H1 (cell line): ENCODE measurements around the gene ENPP7. TPM values are rescaled to one million over a fixed set of nuclear protein-coding genes. Genes with fewer than 3 reads are reported as not detected.

Source experiments
- CTCF ChIA-PET: fragments of 300-600 bp; sonication (Branson Sonifier 250); formaldehyde crosslinking; loops from one replicate; lab custom pipeline; 2021; ENCODE audit not compliant: partially characterized antibody; lab: Charles Lee
- POLR2A ChIA-PET: fragments of 300-600 bp; sonication (Branson Sonifier 250); formaldehyde crosslinking; loops from one replicate; lab custom pipeline; 2021; ENCODE audit warnings: inconsistent platforms; ENCODE audit not compliant: partially characterized antibody; lab: Charles Lee
- DNase-seq, 2 experiments: peaks; one replicate each; pipeline versions ENCODE4 v3.0.0 to v3.0.0-alpha.2; 2010 to 2022; ENCODE audit warnings: low spot score in 2 of 2, low read depth in 1 of 2, mixed read lengths in 1 of 2
- FAIRE-seq: peaks from 2 replicates; lab custom pipeline; 2011; peaks lifted over from hg19 to GRCh38; lab: Jason Lieb, UNC
- H2AFZ ChIP-seq: 2 replicates; pipeline ENCODE4 v1.8.1; 2012; ENCODE audit warnings: low read length, inconsistent platforms
- H2AK5ac ChIP-seq: 2 replicates; pipeline ENCODE4 v1.6.1; 2013; ENCODE audit warnings: low read depth, low read length
- H2BK120ac ChIP-seq: replicated peaks from 2 replicates; pipeline ENCODE3; 2013; ENCODE audit warnings: low read depth, low read length, inconsistent platforms
- H2BK12ac ChIP-seq: 2 replicates; pipeline ENCODE4 v1.6.1; 2013; ENCODE audit warnings: low read depth, low read length
- H2BK15ac ChIP-seq: 2 replicates; pipeline ENCODE4 v1.6.1; 2013; ENCODE audit warnings: low read length
- H2BK20ac ChIP-seq: 2 replicates; pipeline ENCODE4 v1.6.1; 2013; ENCODE audit warnings: low read length
- H2BK5ac ChIP-seq: 2 replicates; pipeline ENCODE4 v1.6.1; 2013; ENCODE audit warnings: low read depth, low read length
- H3K14ac ChIP-seq: 2 replicates; pipeline ENCODE4 v1.6.1; 2013; ENCODE audit warnings: inconsistent platforms; ENCODE audit not compliant: insufficient read length
- H3K18ac ChIP-seq: 2 replicates; pipeline ENCODE4 v1.6.1; 2013; ENCODE audit warnings: low read length; ENCODE audit errors: extremely low read depth
- H3K23ac ChIP-seq: 2 replicates; pipeline ENCODE4 v1.6.1; 2013; ENCODE audit warnings: inconsistent platforms; ENCODE audit not compliant: insufficient read length
- H3K23me2 ChIP-seq: 2 replicates; pipeline ENCODE4 v1.6.1; 2013; ENCODE audit warnings: low read depth, low read length
- H3K27ac ChIP-seq: 2 replicates; pipeline ENCODE4 v1.6.1; 2011; ENCODE audit warnings: low read depth, low read length, inconsistent platforms
- H3K27me3 ChIP-seq, 4 experiments: replicated peaks in 1 of 4; 1 replicate in 1 of 4; 2 replicates in 3 of 4; pipeline versions ENCODE4 v1.6.1 to v1.8.1; 2011 to 2013; ENCODE audit warnings: low read length in 3 of 4, mild to moderate bottlenecking in 3 of 4, inconsistent platforms in 2 of 4, mixed read lengths in 2 of 4, moderate library complexity in 1 of 4; ENCODE audit not compliant: control insufficient read depth in 3 of 4, insufficient read depth in 3 of 4; ENCODE audit errors: extremely low read depth in 1 of 4
- H3K36me3 ChIP-seq, 4 experiments: 2 replicates each; pipeline versions ENCODE4 v1.6.1 to v1.8.1; 2011 to 2013; ENCODE audit warnings: mild to moderate bottlenecking in 4 of 4, low read length in 3 of 4, moderate library complexity in 2 of 4, control low read depth in 1 of 4, inconsistent platforms in 1 of 4; ENCODE audit not compliant: insufficient read depth in 4 of 4, control insufficient read depth in 2 of 4
- H3K4ac ChIP-seq: replicated peaks from 2 replicates; pipeline ENCODE3; 2013; ENCODE audit warnings: low read length, low read depth, mixed read lengths, inconsistent platforms; ENCODE audit not compliant: insufficient read length
- H3K4me1 ChIP-seq, 4 experiments: replicated peaks in 1 of 4; 1 replicate in 1 of 4; 2 replicates in 3 of 4; pipeline versions ENCODE4 v1.6.1 to v1.8.1; 2011 to 2013; ENCODE audit warnings: low read length in 3 of 4, inconsistent platforms in 2 of 4, mixed read lengths in 1 of 4; ENCODE audit not compliant: insufficient read depth in 4 of 4, control insufficient read depth in 3 of 4
- H3K4me2 ChIP-seq, 2 experiments: 2 replicates each; pipeline versions ENCODE4 v1.6.1 to v1.8.1; 2011 to 2013; ENCODE audit warnings: low read depth in 2 of 2, low read length in 2 of 2, control low read depth in 1 of 2, inconsistent platforms in 1 of 2, mild to moderate bottlenecking in 1 of 2; ENCODE audit not compliant: insufficient read depth in 1 of 2
- H3K4me3 ChIP-seq, 4 experiments: fragments of 200-600, 300-600 bp in 1 of 4; sonication (generic), shearing (Covaris generic), sonication (Bioruptor Twin) in 1 of 4; 2 replicates each; pipeline versions ENCODE4 v1.5.1 to v1.8.1; 2011 to 2016; ENCODE audit warnings: low read length in 4 of 4, low read depth in 3 of 4, control low read depth in 2 of 4, inconsistent platforms in 2 of 4, mild to moderate bottlenecking in 2 of 4, mixed read lengths in 1 of 4, moderate library complexity in 1 of 4; ENCODE audit not compliant: insufficient read depth in 2 of 4; ENCODE audit errors: extremely low read depth in 1 of 4
- H3K56ac ChIP-seq: replicated peaks from 2 replicates; pipeline ENCODE3; 2013; ENCODE audit warnings: low read depth, mild to moderate bottlenecking, mixed read lengths, low read length, inconsistent platforms; ENCODE audit not compliant: insufficient read length
- H3K79me1 ChIP-seq: 2 replicates; pipeline ENCODE4 v1.6.1; 2013; ENCODE audit warnings: low read depth, low read length, control low read depth
- H3K79me2 ChIP-seq, 2 experiments: 2 replicates each; pipeline versions ENCODE4 v1.6.1 to v1.8.1; 2012 to 2013; ENCODE audit warnings: low read length in 2 of 2, mild to moderate bottlenecking in 2 of 2, inconsistent platforms in 1 of 2; ENCODE audit not compliant: insufficient read depth in 2 of 2, control insufficient read depth in 1 of 2
- H3K9ac ChIP-seq, 4 experiments: replicated peaks in 1 of 4; 1 replicate in 1 of 4; 2 replicates in 3 of 4; pipeline versions ENCODE4 v1.6.1 to v1.8.1; 2011 to 2013; ENCODE audit warnings: low read depth in 3 of 4, low read length in 3 of 4, control low read depth in 2 of 4, mild to moderate bottlenecking in 2 of 4, moderate library complexity in 2 of 4, inconsistent platforms in 1 of 4; ENCODE audit errors: extremely low read depth in 1 of 4
- H3K9me3 ChIP-seq, 2 experiments: 2 replicates each; pipeline versions ENCODE4 v1.6.1 to v1.8.1; 2012 to 2013; ENCODE audit warnings: mild to moderate bottlenecking in 2 of 2, moderate library complexity in 2 of 2, control low read depth in 1 of 2, inconsistent platforms in 1 of 2, low read depth in 1 of 2, low read length in 1 of 2, mixed read lengths in 1 of 2; ENCODE audit not compliant: insufficient read depth in 2 of 2
- H4K20me1 ChIP-seq, 2 experiments: replicated peaks in 1 of 2; 2 replicates each; pipeline versions ENCODE3 to v1.8.1; 2011 to 2013; ENCODE audit warnings: inconsistent platforms in 2 of 2, low read length in 2 of 2, mild to moderate bottlenecking in 1 of 2; ENCODE audit not compliant: insufficient read depth in 2 of 2, control insufficient read depth in 1 of 2
- H4K5ac ChIP-seq: 2 replicates; pipeline ENCODE4 v1.6.1; 2013; ENCODE audit warnings: low read length, low read depth, mixed read lengths, inconsistent platforms; ENCODE audit not compliant: insufficient read length
- H4K8ac ChIP-seq: 2 replicates; pipeline ENCODE4 v1.8.0; 2013; ENCODE audit warnings: mild to moderate bottlenecking, moderate library complexity, low read length, inconsistent platforms; ENCODE audit not compliant: insufficient read depth; ENCODE audit errors: extremely low read depth
- H4K91ac ChIP-seq: replicated peaks from 2 replicates; pipeline ENCODE3; 2013; ENCODE audit warnings: low read length, mixed read lengths, inconsistent platforms; ENCODE audit not compliant: insufficient read length
- BCL11A ChIP-seq, 2 experiments: IDR thresholded peaks; one replicate each; pipeline ENCODE4 v1.6.1; 2011; ENCODE audit warnings: low read depth in 2 of 2, low read length in 2 of 2, mild to moderate bottlenecking in 2 of 2
- CHD1 ChIP-seq: IDR thresholded peaks from 2 replicates; pipeline ENCODE4 v1.6.1; 2012; ENCODE audit warnings: low read depth, low read length, improper control_type of control experiment
- CTBP2 ChIP-seq: IDR thresholded peaks from 2 replicates; pipeline ENCODE4 v1.7.0; 2011; ENCODE audit warnings: borderline replicate concordance, mild to moderate bottlenecking, moderate library complexity, mixed read lengths, low read length; ENCODE audit not compliant: insufficient read depth, insufficient read length
- PHF8 ChIP-seq: fragments of 200-600 bp; sonication (generic); conservative IDR thresholded peaks from 2 replicates; pipeline ENCODE4 v1.7.1; 2012; ENCODE audit warnings: low read depth, mild to moderate bottlenecking, inconsistent platforms, low read length, moderate library complexity
- RAD21 ChIP-seq, 2 experiments: IDR thresholded peaks in 1 of 2; conservative IDR thresholded peaks in 1 of 2; 2 replicates each; pipeline ENCODE4 v1.6.1; 2011; ENCODE audit warnings: low read depth in 2 of 2, low read length in 2 of 2, improper control_type of control experiment in 1 of 2, inconsistent platforms in 1 of 2, mild to moderate bottlenecking in 1 of 2, moderate library complexity in 1 of 2
- RBBP5 ChIP-seq: IDR thresholded peaks from 2 replicates; pipeline ENCODE4 v1.7.1; 2012; ENCODE audit warnings: low read depth, mild to moderate bottlenecking, inconsistent platforms, low read length, moderate library complexity, borderline replicate concordance
- RFX5 ChIP-seq: IDR thresholded peaks from 2 replicates; pipeline ENCODE4 v1.6.1; 2011; ENCODE audit warnings: low read depth, low read length, improper control_type of control experiment, borderline replicate concordance
- RNF2 ChIP-seq: fragments of 200-900, 300-1000 bp; sonication (generic); IDR thresholded peaks from 2 replicates; pipeline ENCODE4 v1.7.1; 2016; ENCODE audit warnings: borderline replicate concordance, low read depth, mild to moderate bottlenecking, antibody characterized with exemption, low read length; ENCODE audit not compliant: poor library complexity, severe bottlenecking; ENCODE audit errors: missing control alignments
- SUZ12 ChIP-seq: fragments of 200-600 bp; sonication (generic); IDR thresholded peaks from 2 replicates; pipeline ENCODE4 v1.6.1; 2012; ENCODE audit warnings: mild to moderate bottlenecking, inconsistent platforms, low read length, moderate library complexity, mixed read lengths
- WGBS, 2 experiments: shearing (Covaris generic) in 1 of 2; methylation state at CpG; one replicate each; pipeline versions ENCODE4 v1.1.6 to v1.1.7; 2013 to 2015; ENCODE audit warnings: low lambda C conversion rate in 2 of 2, mixed read lengths in 2 of 2, inconsistent platforms in 1 of 2, low coverage in 1 of 2, missing lambda C conversion rate in 1 of 2; ENCODE audit not compliant: insufficient replicate concordance in 2 of 2, insufficient coverage in 1 of 2, insufficient read length in 1 of 2; ENCODE audit errors: extremely low coverage in 1 of 2, missing lambda C conversion rate in 1 of 2; 5-methylcytosine and 5-hydroxymethylcytosine counted together
- polyA plus RNA-seq, 7 experiments: library from polyadenylated mRNA; depleted of rRNA in 3 of 7; stranded (reverse) in 5 of 7; unstranded in 2 of 7; fragments of >200 nt in 5 of 7; fragments of 200-250 nt in 2 of 7; gene quantifications; 1 replicate in 5 of 7; 2 replicates in 1 of 7; 4 replicates in 1 of 7; pipeline versions ENCODE4 v1.2.1 to v1.2.3, GENCODE V29; 2011 to 2013; ENCODE audit warnings: missing spikeins in 2 of 7, mixed read lengths in 2 of 7
- total RNA-seq: library from RNA; stranded (reverse); fragmentation: NEBNext Ultra II Directional; extraction: Animal tissue kit (Norgen Biotek cat#: 25700); gene quantifications from 2 replicates; pipeline ENCODE4 v1.2.1, GENCODE V29; 2021

The ENPP7 gene
- total and polyA plus RNA-seq, 2 of the 8 experiments (the other 6 are each of a cell fraction or from before 2014, with no cell fraction given): not detected

GRCh38 chr17:79788455-79788854 lies 57.7 kb downstream of the ENPP7 start:
- H3K23ac ChIP-seq: no peak overlapping the region
- no peak overlapping the region for H2AFZ ChIP-seq
- no peak overlapping the region for H2BK12ac ChIP-seq
- H3K18ac ChIP-seq: no peak overlapping the region
- no peak overlapping the region for H2BK5ac ChIP-seq
- no peak overlapping the region for H4K5ac ChIP-seq
- no peak overlapping the region for H2BK15ac ChIP-seq
- H2BK20ac ChIP-seq: no peak overlapping the region
- ChIA-PET POLR2A (interaction anchor here (0.9 to 3.2 kb wide), 12 partner anchors 10 to 68 kb away, joined by 3 to 20 read pairs (median 6); partner anchors contain the start of genes CBX2 and CBX4), CTCF (interaction anchor here (0.9 to 4.3 kb wide), 21 partner anchors 7 to 126 kb away, joined by 3 to 88 read pairs (median 8); partner anchors contain the start of genes CBX2 and CBX4)
- no peak overlapping the region for H2AK5ac ChIP-seq
- H3K4me3 ChIP-seq: no peak overlapping the region
- peaks cover 33 to 54% (median 48%) of the 10 kb centered on the region in 4 experiments for H3K27me3 ChIP-seq
- H3K79me2 ChIP-seq: no peaks in the 10 kb centered on the region
- no peak overlapping the region for H4K91ac ChIP-seq
- DNase-seq: no peak
- H3K36me3 ChIP-seq: peaks cover 9 to 26% (median 20%) of the 10 kb centered on the region in 4 experiments; a peak in 6 of 8 replicates
- H3K56ac ChIP-seq: no peak overlapping the region
- H3K27ac ChIP-seq: no peak overlapping the region
- no peak overlapping the region for H3K9ac ChIP-seq
- peaks cover 38 to 42% of the 10 kb centered on the region in 2 experiments for H4K20me1 ChIP-seq
- peaks cover 3 to 36% (median 24%) of the 10 kb centered on the region in 4 experiments for H3K4me1 ChIP-seq
- H3K23me2 ChIP-seq: peaks cover 3% of the 10 kb centered on the region; the same call in 1 of the 2 replicates
- no peaks in the 10 kb centered on the region for H3K9me3 ChIP-seq
- WGBS, 2 experiments: 42% methylated on average over 5 of the region's 5 CpGs; no CpG with 5 or more reads in 1 of the 2 experiments
- no peak overlapping the region for H3K4ac ChIP-seq
- no peak overlapping the region for H2BK120ac ChIP-seq
- TF ChIP-seq CTBP2 (no peak), PHF8 (no peak), SUZ12 (no peak), RBBP5 (no peak), RNF2 (no peak), BCL11A (IDR thresholded peaks at IDR 0.05; ENCODE audit: low read depth in 2 of 2, low read length in 2 of 2) (no peak), RFX5 (no peak), CHD1 (no peak), RAD21 (IDR thresholded peaks at IDR 0.05 in 1 of 2, conservative IDR thresholded peaks at IDR 0.05 in 1 of 2; ENCODE audit: low read depth in 2 of 2, low read length in 2 of 2) (no peak)
- TF ChIP-seq, all 59 proteins: peak for 0
- Histone ChIP-seq H3K4me2 (peak overlapping the region; percentile 12 to 74; a peak in 3 of 4 replicates), H3K79me1 (peaks cover 6% of the 10 kb centered on the region; the same call in 1 of the 2 replicates), H3K14ac (no peak overlapping the region), H4K8ac (no peak overlapping the region)
- peak; percentile 55 for FAIRE-seq
